ENCODE results near the gene EZR. TPM values are rescaled to one million over a fixed set of nuclear protein-coding genes. Genes with fewer than 3 reads are reported as not detected.
A peak's percentile ranks its signal among the peaks of the same experiment; 100 is the strongest.

Gene EZR
- total and polyA plus RNA-seq, 9 of the 15 experiments (the other 6 are each of a cell fraction or from before 2014, with no cell fraction given), result 36.5 to 162 (median 104) TPM

DNA sequence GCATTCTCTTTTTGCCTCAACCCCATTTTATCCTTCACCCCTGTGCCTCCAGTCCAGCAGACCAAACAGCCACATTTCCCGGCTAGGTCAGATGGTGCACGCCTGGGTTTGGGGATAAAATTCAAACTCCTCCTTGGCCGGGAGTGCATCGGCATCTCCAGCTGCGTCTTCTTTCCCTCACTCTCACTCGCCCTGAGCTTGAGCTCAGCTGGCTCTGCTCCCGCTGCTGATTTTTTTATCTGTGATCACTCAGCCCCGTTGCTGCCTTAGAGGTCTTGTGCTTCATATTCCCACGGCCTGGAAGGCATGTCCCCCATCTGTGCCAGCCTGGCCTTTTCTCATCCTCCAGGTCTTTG lies 6.8 kb upstream of the EZR start (continued):
- TF ChIP-seq, protein P1, sequence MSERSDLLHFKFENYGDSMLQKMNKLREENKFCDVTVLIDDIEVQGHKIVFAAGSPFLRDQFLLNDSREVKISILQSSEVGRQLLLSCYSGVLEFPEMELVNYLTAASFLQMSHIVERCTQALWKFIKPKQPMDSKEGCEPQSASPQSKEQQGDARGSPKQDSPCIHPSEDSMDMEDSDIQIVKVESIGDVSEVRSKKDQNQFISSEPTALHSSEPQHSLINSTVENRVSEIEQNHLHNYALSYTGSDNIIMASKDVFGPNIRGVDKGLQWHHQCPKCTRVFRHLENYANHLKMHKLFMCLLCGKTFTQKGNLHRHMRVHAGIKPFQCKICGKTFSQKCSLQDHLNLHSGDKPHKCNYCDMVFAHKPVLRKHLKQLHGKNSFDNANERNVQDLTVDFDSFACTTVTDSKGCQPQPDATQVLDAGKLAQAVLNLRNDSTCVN (CRISPR knock-in tag; IDR thresholded peaks at IDR 0.05), result no peak
- TF ChIP-seq, protein P2, sequence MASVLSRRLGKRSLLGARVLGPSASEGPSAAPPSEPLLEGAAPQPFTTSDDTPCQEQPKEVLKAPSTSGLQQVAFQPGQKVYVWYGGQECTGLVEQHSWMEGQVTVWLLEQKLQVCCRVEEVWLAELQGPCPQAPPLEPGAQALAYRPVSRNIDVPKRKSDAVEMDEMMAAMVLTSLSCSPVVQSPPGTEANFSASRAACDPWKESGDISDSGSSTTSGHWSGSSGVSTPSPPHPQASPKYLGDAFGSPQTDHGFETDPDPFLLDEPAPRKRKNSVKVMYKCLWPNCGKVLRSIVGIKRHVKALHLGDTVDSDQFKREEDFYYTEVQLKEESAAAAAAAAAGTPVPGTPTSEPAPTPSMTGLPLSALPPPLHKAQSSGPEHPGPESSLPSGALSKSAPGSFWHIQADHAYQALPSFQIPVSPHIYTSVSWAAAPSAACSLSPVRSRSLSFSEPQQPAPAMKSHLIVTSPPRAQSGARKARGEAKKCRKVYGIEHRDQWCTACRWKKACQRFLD (CRISPR knock-in tag; IDR thresholded peaks at IDR 0.05), result no peak
- TF ChIP-seq, protein P3, sequence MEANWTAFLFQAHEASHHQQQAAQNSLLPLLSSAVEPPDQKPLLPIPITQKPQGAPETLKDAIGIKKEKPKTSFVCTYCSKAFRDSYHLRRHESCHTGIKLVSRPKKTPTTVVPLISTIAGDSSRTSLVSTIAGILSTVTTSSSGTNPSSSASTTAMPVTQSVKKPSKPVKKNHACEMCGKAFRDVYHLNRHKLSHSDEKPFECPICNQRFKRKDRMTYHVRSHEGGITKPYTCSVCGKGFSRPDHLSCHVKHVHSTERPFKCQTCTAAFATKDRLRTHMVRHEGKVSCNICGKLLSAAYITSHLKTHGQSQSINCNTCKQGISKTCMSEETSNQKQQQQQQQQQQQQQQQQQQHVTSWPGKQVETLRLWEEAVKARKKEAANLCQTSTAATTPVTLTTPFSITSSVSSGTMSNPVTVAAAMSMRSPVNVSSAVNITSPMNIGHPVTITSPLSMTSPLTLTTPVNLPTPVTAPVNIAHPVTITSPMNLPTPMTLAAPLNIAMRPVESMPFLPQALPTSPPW (CRISPR knock-in tag; IDR thresholded peaks at IDR 0.05), result no peak
- TF ChIP-seq, protein P4, sequence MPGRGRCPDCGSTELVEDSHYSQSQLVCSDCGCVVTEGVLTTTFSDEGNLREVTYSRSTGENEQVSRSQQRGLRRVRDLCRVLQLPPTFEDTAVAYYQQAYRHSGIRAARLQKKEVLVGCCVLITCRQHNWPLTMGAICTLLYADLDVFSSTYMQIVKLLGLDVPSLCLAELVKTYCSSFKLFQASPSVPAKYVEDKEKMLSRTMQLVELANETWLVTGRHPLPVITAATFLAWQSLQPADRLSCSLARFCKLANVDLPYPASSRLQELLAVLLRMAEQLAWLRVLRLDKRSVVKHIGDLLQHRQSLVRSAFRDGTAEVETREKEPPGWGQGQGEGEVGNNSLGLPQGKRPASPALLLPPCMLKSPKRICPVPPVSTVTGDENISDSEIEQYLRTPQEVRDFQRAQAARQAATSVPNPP (IDR thresholded peaks at IDR 0.05; ENCODE audit: borderline replicate concordance, insufficient read depth, insufficient read length), result no peak
- TF ChIP-seq, protein P5, sequence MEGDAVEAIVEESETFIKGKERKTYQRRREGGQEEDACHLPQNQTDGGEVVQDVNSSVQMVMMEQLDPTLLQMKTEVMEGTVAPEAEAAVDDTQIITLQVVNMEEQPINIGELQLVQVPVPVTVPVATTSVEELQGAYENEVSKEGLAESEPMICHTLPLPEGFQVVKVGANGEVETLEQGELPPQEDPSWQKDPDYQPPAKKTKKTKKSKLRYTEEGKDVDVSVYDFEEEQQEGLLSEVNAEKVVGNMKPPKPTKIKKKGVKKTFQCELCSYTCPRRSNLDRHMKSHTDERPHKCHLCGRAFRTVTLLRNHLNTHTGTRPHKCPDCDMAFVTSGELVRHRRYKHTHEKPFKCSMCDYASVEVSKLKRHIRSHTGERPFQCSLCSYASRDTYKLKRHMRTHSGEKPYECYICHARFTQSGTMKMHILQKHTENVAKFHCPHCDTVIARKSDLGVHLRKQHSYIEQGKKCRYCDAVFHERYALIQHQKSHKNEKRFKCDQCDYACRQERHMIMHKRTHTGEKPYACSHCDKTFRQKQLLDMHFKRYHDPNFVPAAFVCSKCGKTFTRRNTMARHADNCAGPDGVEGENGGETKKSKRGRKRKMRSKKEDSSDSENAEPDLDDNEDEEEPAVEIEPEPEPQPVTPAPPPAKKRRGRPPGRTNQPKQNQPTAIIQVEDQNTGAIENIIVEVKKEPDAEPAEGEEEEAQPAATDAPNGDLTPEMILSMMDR (IDR thresholded peaks at IDR 0.05 in 2 of 3, conservative IDR thresholded peaks at IDR 0.05 in 1 of 3; ENCODE audit: insufficient read depth in 2 of 3, low read depth in 1 of 3, low read length in 3 of 3), result no peak
- TF ChIP-seq ZKSCAN8 (CRISPR knock-in tag; IDR thresholded peaks at IDR 0.05) (no peak), HNRNPLL (IDR thresholded peaks at IDR 0.05; ENCODE audit: low read depth, low read length, poor library complexity, severe bottlenecking) (no peak), SREBF1 (IDR thresholded peaks at IDR 0.05; ENCODE audit: borderline replicate concordance, low read depth, low read length) (no peak), ARID1B (IDR thresholded peaks at IDR 0.05) (no peak; the same call in 1 of the 2 replicates), NR4A1 (CRISPR knock-in tag; IDR thresholded peaks at IDR 0.05) (no peak), NR4A1 (tag; IDR thresholded peaks at IDR 0.05) (no peak), MEF2D (tag; conservative IDR thresholded peaks at IDR 0.05; ENCODE audit: low read depth) (no peak), ZFP36 (IDR thresholded peaks at IDR 0.05; ENCODE audit: low read depth, low read length, partially characterized antibody) (no peak), ILK (tag; IDR thresholded peaks at IDR 0.05; ENCODE audit: borderline replicate concordance, low read depth) (no peak)
- TF ChIP-seq, protein P6, sequence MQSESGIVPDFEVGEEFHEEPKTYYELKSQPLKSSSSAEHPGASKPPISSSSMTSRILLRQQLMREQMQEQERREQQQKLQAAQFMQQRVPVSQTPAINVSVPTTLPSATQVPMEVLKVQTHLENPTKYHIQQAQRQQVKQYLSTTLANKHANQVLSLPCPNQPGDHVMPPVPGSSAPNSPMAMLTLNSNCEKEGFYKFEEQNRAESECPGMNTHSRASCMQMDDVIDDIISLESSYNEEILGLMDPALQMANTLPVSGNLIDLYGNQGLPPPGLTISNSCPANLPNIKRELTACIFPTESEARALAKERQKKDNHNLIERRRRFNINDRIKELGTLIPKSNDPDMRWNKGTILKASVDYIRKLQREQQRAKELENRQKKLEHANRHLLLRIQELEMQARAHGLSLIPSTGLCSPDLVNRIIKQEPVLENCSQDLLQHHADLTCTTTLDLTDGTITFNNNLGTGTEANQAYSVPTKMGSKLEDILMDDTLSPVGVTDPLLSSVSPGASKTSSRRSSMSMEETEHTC (IDR thresholded peaks at IDR 0.05), result 0 out of 2 replicates have a peak, but pooled peaks have one; percentile 36
- TF ChIP-seq, protein P7, sequence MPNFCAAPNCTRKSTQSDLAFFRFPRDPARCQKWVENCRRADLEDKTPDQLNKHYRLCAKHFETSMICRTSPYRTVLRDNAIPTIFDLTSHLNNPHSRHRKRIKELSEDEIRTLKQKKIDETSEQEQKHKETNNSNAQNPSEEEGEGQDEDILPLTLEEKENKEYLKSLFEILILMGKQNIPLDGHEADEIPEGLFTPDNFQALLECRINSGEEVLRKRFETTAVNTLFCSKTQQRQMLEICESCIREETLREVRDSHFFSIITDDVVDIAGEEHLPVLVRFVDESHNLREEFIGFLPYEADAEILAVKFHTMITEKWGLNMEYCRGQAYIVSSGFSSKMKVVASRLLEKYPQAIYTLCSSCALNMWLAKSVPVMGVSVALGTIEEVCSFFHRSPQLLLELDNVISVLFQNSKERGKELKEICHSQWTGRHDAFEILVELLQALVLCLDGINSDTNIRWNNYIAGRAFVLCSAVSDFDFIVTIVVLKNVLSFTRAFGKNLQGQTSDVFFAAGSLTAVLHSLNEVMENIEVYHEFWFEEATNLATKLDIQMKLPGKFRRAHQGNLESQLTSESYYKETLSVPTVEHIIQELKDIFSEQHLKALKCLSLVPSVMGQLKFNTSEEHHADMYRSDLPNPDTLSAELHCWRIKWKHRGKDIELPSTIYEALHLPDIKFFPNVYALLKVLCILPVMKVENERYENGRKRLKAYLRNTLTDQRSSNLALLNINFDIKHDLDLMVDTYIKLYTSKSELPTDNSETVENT (CRISPR knock-in tag; IDR thresholded peaks at IDR 0.05), result no peak
